Naive B cell (primary cell): Measurements from ENCODE around the gene GGT6. TPM values are rescaled to one million over a fixed set of nuclear protein-coding genes. Genes with fewer than 3 reads are reported as not detected.

Experiments
- ATAC-seq, 2 donors: fragments of 150-1000 bp; cut with Tn5 transposase; 2 replicates each; pipeline ENCODE4 v1.10.0; 2021; ENCODE audit warnings: low read depth in 2 of 2, mild to moderate bottlenecking in 2 of 2, moderate library complexity in 2 of 2
- DNase-seq: peaks from one replicate; pipeline ENCODE4 v3.0.0; 2022
- H3K27ac Mint-ChIP-seq, 6 donors: one replicate each; pipeline ENCODE4 v1.8.0; 2020 to 2022; ENCODE audit warnings: mild to moderate bottlenecking in 6 of 6, mixed read lengths in 6 of 6, moderate library complexity in 5 of 6, inconsistent platforms in 2 of 6
- H3K27me3 Mint-ChIP-seq, 3 donors: one replicate each; pipeline ENCODE4 v1.8.0; 2021 to 2022; ENCODE audit warnings: mixed read lengths in 3 of 3, mild to moderate bottlenecking in 1 of 3
- H3K36me3 Mint-ChIP-seq, 2 donors: one replicate each; pipeline ENCODE4 v1.8.0; 2020 to 2022; ENCODE audit warnings: mixed read lengths in 2 of 2, inconsistent platforms in 1 of 2, mild to moderate bottlenecking in 1 of 2
- H3K4me1 Mint-ChIP-seq, 3 donors: one replicate each; pipeline ENCODE4 v1.8.0; 2020 to 2022; ENCODE audit warnings: mixed read lengths in 3 of 3, inconsistent platforms in 1 of 3, mild to moderate bottlenecking in 1 of 3, moderate library complexity in 1 of 3
- H3K4me3 Mint-ChIP-seq, 8 donors: one replicate each; pipeline ENCODE4 v1.8.0; 2020 to 2022; ENCODE audit warnings: mild to moderate bottlenecking in 8 of 8, mixed read lengths in 8 of 8, moderate library complexity in 8 of 8, inconsistent platforms in 2 of 8
- H3K9me3 Mint-ChIP-seq, 7 donors: one replicate each; pipeline ENCODE4 v1.8.0; 2020 to 2022; ENCODE audit warnings: mixed read lengths in 7 of 7, mild to moderate bottlenecking in 5 of 7, inconsistent platforms in 2 of 7, moderate library complexity in 1 of 7
- polyA plus RNA-seq, 6 donors: library from polyadenylated mRNA; unstranded; fragments of 300-500 nt; fragmentation: Illumina TruSeq; gene quantifications; one replicate each; pipeline ENCODE4 v1.2.3, GENCODE V29; 2021; ENCODE audit warnings: low read depth in 6 of 6

GGT6 gene
- polyA plus RNA-seq, 6 donors from 2014 or later, result not detected

DNA sequence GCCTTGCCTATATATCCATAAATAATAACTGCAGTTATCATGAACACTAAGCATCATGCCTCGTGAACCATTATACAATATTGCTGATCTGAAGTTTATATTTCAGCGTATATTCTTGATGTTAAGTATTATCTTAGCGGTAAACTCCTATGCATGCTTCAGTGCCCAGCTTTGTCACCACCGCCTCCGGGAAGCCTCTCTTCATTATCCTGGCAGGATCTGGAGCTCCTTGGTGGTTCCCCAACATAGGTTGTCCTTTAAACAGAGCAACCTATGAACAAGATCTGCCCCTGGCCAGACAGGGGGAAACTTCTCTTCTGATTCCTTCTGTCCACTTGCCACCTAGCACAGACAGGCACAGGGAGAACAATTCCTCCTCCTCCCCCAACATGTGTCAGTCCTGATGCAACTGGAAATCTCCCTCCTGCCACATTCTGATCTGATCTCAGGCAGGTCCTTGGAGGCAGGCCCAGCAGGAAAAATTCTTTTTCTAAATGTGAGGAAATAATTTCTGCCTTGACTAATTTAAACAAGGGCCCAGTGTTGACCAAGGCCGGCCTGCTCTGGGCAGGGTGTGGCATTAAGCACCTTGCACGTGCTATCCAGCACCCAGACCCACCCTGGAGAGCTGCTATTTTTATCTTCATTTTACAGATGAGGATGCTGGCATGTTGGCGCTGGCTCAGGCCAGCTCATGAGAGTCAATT is 39.3 kb downstream of the GGT6 start:
- no peak overlapping the region for H3K27ac Mint-ChIP-seq
- no peaks in the 10 kb centered on the region for H3K36me3 Mint-ChIP-seq
- peaks cover 0 to 4% (median 0%) of the 10 kb centered on the region in 7 donors for H3K9me3 Mint-ChIP-seq
- DNase-seq (no peak), ATAC-seq (no peak)
- H3K27me3 Mint-ChIP-seq, result peaks cover 0 to 8% (median 3%) of the 10 kb centered on the region in 3 donors
- no peaks in the 10 kb centered on the region for H3K4me1 Mint-ChIP-seq
- no peak overlapping the region for H3K4me3 Mint-ChIP-seq

DNA sequence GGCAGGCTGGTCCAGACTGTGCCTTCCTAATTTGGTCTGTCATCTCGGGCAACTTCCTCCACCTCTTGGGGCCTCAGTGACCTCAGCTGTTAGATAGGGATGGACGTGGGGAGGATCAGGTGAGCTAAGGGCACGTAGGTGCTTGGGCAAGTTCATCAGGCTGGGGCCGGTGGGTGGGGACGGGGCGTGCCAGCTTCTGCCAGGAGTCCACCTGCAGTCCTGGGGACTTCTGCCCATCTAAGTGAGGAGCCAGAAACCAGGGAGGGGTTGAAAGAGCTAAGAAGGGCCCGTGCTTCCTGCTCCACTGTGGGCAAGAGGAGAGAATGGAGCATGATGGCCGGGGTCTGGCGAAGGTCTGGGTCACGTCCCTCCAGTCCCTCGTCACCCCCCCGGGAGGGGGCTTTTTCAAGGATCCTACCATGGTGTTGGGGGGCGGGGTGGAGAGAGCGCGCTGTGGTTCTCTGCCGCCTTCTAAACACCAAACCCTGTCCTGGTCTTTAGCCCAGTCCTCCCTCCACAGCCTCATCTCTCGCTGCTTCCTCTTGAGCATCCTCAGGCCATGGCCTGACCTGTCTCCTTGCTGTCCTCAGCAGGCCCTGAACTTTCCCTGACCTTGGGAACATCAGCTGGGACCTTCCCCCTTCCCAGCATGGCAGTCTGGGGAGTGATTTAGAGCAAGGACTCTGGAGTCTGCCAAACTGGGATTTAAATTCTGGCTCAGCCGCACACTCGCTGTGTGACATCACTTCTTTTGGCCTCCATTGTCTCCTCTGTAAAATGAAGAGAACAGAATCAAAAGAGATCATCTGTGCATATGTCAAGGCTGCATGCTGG is 40.1 kb downstream of the GGT6 start:
- H3K27ac Mint-ChIP-seq, result no peak overlapping the region

DNA sequence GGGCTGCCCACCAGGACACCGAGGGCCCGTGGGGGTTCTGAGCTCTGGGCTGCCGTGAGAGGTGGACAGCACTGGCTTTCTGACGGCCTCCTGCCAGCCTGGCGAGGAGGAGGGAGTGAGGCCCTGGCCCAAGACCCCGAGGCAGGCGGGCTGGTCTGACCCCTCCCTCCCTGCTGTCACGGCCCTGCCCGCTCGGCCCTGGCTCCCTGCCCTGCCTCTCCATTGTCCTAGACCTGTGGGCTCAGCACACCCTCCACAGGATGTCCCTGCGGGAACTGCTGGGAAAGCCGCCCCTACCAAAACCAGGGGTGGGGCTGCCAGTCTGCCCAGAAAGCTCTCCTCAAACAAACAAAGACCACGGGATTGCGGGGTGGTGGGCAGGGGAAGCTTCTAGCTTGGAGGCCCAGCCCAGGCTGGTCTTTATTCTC is 41.0 kb downstream of the GGT6 start:
- DNase-seq (no peak), ATAC-seq (no peak)
- no peak overlapping the region for H3K27ac Mint-ChIP-seq
- H3K9me3 Mint-ChIP-seq, result peaks cover 0 to 4% (median 0%) of the 10 kb centered on the region in 7 donors
- no peaks in the 10 kb centered on the region for H3K4me1 Mint-ChIP-seq
- H3K27me3 Mint-ChIP-seq, result peaks cover 0 to 8% (median 0%) of the 10 kb centered on the region in 3 donors
- H3K4me3 Mint-ChIP-seq, result no peak overlapping the region
- no peaks in the 10 kb centered on the region for H3K36me3 Mint-ChIP-seq

More for the DNA sequence above, 40.1 kb downstream of the GGT6 start:
- no peak for DNase-seq
- Mint-ChIP-seq H3K9me3 (peaks cover 0 to 4% (median 0%) of the 10 kb centered on the region in 7 donors), H3K36me3 (no peaks in the 10 kb centered on the region), H3K4me1 (no peaks in the 10 kb centered on the region), H3K4me3 (no peak overlapping the region), H3K27me3 (peaks cover 0 to 8% (median 0%) of the 10 kb centered on the region in 3 donors)
- no peak for ATAC-seq

DNA sequence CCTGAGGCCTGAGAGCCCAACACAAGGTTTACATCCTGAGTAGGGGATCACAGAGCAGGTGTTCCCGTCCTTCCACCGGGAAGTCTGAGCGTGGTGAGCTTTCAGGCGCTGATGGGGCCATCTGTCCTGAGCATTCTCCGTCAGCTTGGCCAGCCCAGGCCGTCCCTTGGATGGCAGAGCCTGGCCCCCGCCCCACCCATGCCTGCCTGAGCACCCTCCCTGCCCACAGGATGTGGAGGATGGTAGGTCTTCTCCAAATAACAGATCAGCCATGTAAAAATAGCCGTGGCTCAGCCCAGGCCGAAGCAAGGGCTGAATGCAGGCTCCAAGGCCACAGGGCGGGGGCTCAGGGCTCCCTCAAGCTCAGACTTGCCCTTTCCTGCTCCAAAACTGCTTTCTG is 41.5 kb downstream of the GGT6 start:
- no peaks in the 10 kb centered on the region for H3K36me3 Mint-ChIP-seq
- no peaks in the 10 kb centered on the region for H3K4me1 Mint-ChIP-seq
- ATAC-seq, result no peak
- peaks cover 0 to 4% (median 0%) of the 10 kb centered on the region in 7 donors for H3K9me3 Mint-ChIP-seq
- DNase-seq, result no peak
- peaks cover 0 to 8% (median 0%) of the 10 kb centered on the region in 3 donors for H3K27me3 Mint-ChIP-seq
- no peak overlapping the region for H3K27ac Mint-ChIP-seq
- peak overlapping the region in 1 of 8 donors; percentile 40 for H3K4me3 Mint-ChIP-seq

DNA sequence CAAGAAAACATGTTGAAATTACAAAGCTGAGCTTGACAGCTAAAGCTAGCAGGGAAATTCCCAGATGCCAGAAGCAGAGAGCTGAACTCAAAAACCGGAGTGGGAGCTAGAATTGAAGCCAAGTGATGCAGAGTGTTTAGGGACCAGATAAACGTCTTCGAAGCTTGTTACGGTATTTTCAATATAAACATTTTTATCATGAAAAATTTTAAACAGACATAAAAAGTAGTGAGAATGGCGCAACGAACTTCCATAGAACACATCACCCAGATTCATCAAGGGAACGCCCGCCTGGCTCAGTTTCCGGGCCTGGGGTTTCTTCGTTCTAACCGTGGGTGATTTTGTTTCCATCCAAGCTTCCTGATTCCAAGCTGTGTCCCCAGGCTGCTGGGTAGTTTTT is 43.6 kb downstream of the GGT6 start:
- DNase-seq (no peak), ATAC-seq (no peak)
- Mint-ChIP-seq H3K4me1 (no peaks in the 10 kb centered on the region), H3K27ac (no peak overlapping the region), H3K36me3 (no peaks in the 10 kb centered on the region), H3K4me3 (no peak overlapping the region), H3K9me3 (peaks cover 0 to 4% (median 0%) of the 10 kb centered on the region in 7 donors), H3K27me3 (peaks cover 0 to 8% (median 5%) of the 10 kb centered on the region in 3 donors)

DNA sequence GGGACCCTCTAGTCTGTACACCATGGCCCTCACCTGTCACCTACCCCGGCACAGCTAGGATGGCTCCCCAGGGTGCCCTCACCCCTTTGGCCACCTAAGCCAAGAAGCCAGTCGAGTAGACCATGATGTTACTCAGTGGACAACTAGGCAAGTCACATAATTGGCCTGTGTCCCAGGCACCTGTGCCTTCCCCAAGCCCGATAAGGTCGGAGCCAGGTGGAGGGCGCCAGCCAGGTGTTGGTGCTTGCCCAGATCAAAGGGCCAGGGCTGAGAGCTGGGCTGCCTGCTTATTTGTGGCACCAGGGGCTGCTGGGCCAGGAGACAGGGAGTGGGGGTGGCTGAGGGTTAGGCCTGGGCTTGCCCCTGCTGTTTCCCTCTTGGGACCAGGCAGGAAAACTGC is 44.9 kb downstream of the GGT6 start:
- Mint-ChIP-seq H3K4me1 (no peaks in the 10 kb centered on the region), H3K9me3 (peaks cover 0 to 4% (median 0%) of the 10 kb centered on the region in 7 donors), H3K36me3 (no peaks in the 10 kb centered on the region), H3K27me3 (peaks cover 5 to 16% (median 13%) of the 10 kb centered on the region in 3 donors), H3K27ac (no peak overlapping the region), H3K4me3 (no peak overlapping the region)
- ATAC-seq (no peak), DNase-seq (no peak)

DNA sequence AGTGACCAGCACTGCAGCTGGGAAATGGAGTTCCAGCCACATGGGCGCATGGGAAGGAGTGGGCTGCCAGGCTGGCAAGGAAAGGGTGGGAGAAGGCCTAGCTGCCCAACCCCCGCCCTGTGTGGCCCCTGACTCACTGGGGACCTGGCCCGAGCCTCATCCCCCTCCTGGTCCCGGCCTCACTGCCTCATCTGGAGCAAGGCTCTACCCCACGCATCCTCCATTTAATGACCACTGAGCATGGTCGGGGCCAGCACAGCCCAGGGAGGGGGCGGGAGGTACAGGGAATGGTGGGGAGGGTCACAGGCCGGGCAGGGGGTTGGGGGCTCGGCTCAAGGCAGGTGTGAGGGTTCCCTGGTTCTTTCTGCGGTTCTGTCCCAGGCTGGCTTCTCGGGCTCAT is 45.6 kb downstream of the GGT6 start:
- no peaks in the 10 kb centered on the region for H3K36me3 Mint-ChIP-seq
- no peak for DNase-seq
- H3K4me1 Mint-ChIP-seq, result peaks cover 0 to under 1% (median 0%) of the 10 kb centered on the region in 3 donors
- peaks cover 0 to 4% (median 0%) of the 10 kb centered on the region in 7 donors for H3K9me3 Mint-ChIP-seq
- H3K4me3 Mint-ChIP-seq, result no peak overlapping the region
- H3K27me3 Mint-ChIP-seq, result peaks cover 5 to 18% (median 17%) of the 10 kb centered on the region in 3 donors
- no peak for ATAC-seq
- H3K27ac Mint-ChIP-seq, result no peak overlapping the region

DNA sequence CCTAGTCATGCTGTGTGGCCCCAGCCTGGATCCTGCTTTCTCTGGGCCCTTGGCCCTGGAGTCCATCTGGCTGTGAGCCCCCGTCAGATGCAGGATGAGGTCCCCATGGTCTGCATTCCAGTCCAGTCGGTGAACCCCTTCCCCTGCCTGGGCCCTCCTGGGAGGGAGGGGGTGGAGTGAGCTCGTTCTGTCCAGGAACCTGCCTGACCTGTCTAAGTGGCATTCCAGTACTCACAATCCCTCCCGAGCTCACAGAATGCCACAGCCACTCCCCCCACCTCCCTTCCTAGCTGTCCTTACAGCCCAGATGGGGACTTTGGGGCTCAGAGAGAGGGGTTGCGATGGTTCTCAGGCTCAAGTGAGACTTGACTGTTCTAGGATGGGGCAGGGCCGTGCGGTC is 46.2 kb downstream of the GGT6 start:
- peaks cover 3 to 6% (median 5%) of the 10 kb centered on the region in 3 donors for H3K4me1 Mint-ChIP-seq
- H3K4me3 Mint-ChIP-seq, result no peak overlapping the region
- DNase-seq (no peak), ATAC-seq (no peak)
- peaks cover 11 to 24% (median 23%) of the 10 kb centered on the region in 3 donors for H3K27me3 Mint-ChIP-seq
- no peak overlapping the region for H3K27ac Mint-ChIP-seq
- peaks cover 0 to 4% (median 0%) of the 10 kb centered on the region in 7 donors for H3K9me3 Mint-ChIP-seq
- no peaks in the 10 kb centered on the region for H3K36me3 Mint-ChIP-seq

DNA sequence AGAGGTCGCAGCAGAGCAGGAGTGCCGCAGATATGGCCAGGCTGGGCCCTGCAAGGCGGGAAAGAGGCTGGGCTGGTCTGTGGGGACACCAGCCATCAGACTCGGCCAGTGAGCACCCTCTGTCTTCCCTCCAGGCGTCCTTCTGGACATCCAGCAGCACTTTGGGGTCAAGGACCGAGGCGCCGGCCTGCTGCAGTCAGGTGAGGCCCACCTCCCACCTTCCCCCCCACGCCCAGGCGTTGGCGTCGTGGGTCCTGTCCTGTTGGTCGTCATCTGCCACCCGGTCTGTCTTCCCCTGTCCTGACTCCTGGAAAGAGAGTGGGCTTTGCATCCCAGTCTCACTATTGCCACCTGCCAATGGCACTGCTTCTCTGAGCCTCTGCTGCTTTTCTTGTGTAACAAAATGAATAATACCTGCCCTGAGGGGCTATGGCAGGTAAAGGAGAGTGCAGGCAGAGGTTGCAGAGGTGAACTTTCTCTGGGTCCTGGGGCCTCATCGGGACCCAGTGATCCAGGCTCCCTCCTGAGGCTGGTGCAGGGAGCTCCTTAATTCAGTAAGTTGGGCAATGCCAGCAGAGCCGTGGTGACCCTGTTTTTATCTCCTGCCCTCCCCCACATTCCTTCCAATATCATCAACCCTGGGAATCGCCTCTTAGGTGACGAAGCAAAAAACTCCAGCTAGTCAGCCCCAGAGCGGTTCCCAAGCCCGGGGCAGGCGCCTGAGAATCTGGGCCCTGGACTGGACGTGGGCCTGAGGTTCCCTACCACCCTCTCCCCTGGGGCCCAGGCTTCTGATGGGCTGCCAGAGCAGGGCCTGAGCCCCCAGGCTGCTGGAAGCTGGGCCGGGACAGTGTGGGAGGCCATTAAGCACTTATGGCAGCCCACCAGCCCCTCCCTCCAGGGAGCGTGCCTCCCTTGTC is 47.0 kb downstream of the GGT6 start:
- Mint-ChIP-seq H3K27ac (no peak overlapping the region), H3K27me3 (peaks cover 11 to 32% (median 31%) of the 10 kb centered on the region in 3 donors), H3K36me3 (no peaks in the 10 kb centered on the region), H3K9me3 (peaks cover 0 to 4% (median 0%) of the 10 kb centered on the region in 7 donors), H3K4me1 (peaks cover 5 to 13% (median 11%) of the 10 kb centered on the region in 3 donors), H3K4me3 (no peak overlapping the region)
- no peak for DNase-seq
- no peak for ATAC-seq

DNA sequence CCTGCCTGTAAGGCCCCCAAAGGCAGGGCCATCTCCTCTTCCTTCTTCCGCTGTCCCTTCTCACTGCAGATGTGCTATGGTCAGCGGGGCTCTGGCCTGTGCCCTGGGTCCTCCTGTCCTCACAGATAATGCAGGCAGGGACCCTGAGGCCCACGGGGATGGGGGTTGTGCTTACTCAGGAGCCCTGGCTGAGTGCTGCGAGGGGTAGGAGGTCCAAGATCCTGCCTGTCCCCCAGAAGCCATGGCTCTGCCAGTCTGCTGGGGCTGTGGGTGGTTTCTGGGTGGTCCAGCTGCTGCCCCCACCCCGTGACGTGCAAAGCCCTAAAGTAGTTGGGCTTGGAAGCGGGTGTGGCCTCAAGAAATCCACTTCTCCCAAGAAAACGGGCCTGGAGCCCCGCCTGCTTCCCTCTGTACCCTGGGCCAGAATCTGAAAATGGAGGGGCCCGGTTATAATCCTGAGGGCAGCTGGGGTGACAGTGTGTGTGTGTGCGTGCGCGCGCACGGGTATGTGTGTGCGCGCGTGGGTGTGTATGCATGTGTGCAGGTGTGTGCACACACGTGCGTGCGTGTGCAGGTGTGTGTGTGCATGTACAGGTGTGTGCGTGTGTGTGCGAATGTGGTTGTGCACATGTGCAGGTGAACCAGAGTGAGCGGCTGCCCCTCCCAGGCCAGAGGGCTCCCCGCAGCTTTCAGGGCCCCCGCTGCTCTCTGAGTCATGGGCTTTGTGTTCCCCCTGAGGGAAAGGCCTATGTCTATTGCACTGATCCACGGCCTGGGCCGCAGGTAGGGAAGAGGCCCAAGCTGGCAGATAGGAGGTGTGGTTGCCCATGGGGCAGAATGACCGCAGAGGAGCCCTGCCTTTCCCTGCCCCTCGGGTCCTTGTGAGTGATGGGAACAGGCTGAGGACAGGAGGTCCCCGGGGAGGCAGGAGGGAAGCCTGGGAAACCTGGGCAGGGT is 47.9 kb downstream of the GGT6 start:
- Mint-ChIP-seq H3K27ac (no peak overlapping the region), H3K27me3 (peaks cover 13 to 41% (median 34%) of the 10 kb centered on the region in 3 donors), H3K36me3 (no peaks in the 10 kb centered on the region), H3K4me3 (no peak overlapping the region), H3K4me1 (peaks cover 5 to 13% (median 11%) of the 10 kb centered on the region in 3 donors), H3K9me3 (no peaks in the 10 kb centered on the region)
- ATAC-seq (no peak), DNase-seq (no peak)

DNA sequence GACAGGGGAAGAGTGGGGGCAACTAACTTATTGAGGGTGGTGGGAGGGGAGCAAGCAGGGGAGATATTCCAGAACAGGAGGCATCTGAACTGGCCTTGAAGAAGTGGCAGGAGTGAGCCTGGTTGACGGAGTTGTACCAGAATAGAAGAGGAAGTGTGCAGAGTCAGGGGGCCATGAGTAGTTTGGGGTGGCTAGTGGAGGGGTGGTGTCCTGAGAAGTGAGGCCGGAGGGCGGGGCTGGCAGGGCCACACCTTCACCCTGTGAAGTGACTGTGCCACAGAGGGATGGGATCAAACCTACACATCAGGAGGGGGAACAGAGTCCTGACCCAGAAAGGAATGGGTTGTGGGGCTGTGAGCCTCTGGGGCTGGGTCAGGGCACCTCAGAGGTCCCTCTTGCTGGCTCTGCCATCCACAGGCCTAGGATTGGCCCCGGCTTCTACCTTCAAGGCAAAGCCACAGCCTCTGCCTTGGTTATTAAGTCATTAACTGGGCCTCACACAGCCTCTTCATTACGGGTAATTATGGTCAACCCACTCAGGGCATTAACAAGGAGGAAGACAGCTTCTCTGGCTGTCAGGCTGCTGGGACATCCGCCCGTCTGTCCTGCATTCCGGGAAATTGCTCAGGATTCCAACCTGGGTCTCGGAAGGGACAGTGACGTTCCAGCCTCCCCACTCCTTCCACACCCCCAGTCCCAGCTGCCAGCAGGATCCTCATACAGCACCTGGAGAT is 49.0 kb downstream of the GGT6 start:
- Mint-ChIP-seq H3K4me3 (no peak overlapping the region), H3K27ac (no peak overlapping the region)
- DNase-seq, result no peak

DNA sequence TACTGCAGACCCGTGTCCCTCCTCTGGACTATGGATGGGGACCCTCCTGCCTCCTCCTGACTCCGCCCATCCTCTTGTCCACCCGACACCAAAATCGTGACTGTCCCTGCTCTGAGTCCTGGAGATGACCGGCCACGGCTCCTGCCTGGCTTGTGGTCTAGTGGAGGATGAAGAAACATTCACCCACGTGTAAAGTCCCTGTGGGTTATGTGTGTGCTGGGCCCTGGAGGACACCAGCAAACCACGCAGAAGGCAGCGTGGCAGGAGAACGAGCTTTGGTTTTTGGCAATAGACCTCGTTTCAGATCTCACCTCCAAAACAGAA is 49.8 kb downstream of the GGT6 start:
- DNase-seq, result no peak
- Mint-ChIP-seq H3K4me1 (peaks cover 5 to 13% (median 11%) of the 10 kb centered on the region in 3 donors), H3K36me3 (no peaks in the 10 kb centered on the region), H3K27me3 (peaks cover 17 to 51% (median 39%) of the 10 kb centered on the region in 3 donors), H3K4me3 (no peak overlapping the region), H3K9me3 (no peaks in the 10 kb centered on the region), H3K27ac (no peak overlapping the region)
- ATAC-seq, result no peak

More for the DNA sequence above, 49.0 kb downstream of the GGT6 start:
- Mint-ChIP-seq H3K9me3 (no peaks in the 10 kb centered on the region), H3K4me1 (peaks cover 5 to 13% (median 11%) of the 10 kb centered on the region in 3 donors), H3K36me3 (no peaks in the 10 kb centered on the region), H3K27me3 (peaks cover 17 to 44% (median 36%) of the 10 kb centered on the region in 3 donors)
- ATAC-seq, result no peak
